Muscle layer of duodenum (tissue), 2 donors: Measurements from ENCODE around the gene GRAMD2A.

Experiments used
- H3K27ac ChIP-seq: one replicate; pipeline ENCODE4 v1.7.0; 2013; ENCODE audit warnings: mild to moderate bottlenecking, low read length
- H3K27me3 ChIP-seq: one replicate; pipeline ENCODE4 v1.7.0; 2013; ENCODE audit warnings: low read depth, mild to moderate bottlenecking, control low read depth, low read length
- H3K36me3 ChIP-seq, 2 donors: one replicate each; pipeline ENCODE4 v1.7.0; 2013; ENCODE audit warnings: low read length in 2 of 2, control low read depth in 1 of 2, mild to moderate bottlenecking in 1 of 2; ENCODE audit not compliant: insufficient read depth in 2 of 2, control insufficient read depth in 1 of 2
- H3K4me1 ChIP-seq, 2 donors: one replicate each; pipeline ENCODE4 v1.7.0; 2013; ENCODE audit warnings: low read length in 2 of 2, mild to moderate bottlenecking in 2 of 2, control low read depth in 1 of 2, moderate library complexity in 1 of 2; ENCODE audit not compliant: insufficient read depth in 2 of 2, control insufficient read depth in 1 of 2
- H3K4me3 ChIP-seq, 2 donors: one replicate each; pipeline ENCODE4 v1.7.0; 2013; ENCODE audit warnings: low read length in 2 of 2, low read depth in 1 of 2, mild to moderate bottlenecking in 1 of 2
- H3K9me3 ChIP-seq, 2 donors: one replicate each; pipeline ENCODE4 v1.7.0; 2013; ENCODE audit warnings: low read length in 2 of 2, control low read depth in 1 of 2, mild to moderate bottlenecking in 1 of 2; ENCODE audit not compliant: control insufficient read depth in 1 of 2
- donor health status: healthy.

GRAMD2A gene

DNA sequence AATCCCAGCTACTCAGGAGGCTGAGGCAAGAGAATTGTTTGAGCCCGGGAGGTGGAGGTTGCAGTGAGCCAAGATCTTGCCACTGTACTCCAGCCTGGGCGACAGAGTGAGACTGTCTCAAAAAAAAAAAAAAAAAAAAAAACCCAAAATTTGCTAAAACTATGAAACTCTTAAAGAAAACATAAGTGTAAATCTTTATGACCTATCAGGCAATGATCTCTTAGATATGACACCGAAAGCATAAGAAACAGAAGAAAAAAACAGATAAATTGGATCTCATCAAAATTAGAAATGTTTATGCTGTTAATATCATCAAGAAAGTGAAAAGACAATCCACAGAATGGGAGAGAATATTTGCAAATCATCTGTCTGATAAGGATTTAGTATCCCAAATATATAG is 15.3 kb downstream of the GRAMD2A start:
- H3K9me3 ChIP-seq, result no peaks in the 10 kb centered on the region
- H3K4me3 ChIP-seq, result no peak overlapping the region
- peaks cover 0 to 16% of the 10 kb centered on the region in 2 donors for H3K4me1 ChIP-seq
- H3K27ac ChIP-seq, result no peak overlapping the region
- no peaks in the 10 kb centered on the region for H3K36me3 ChIP-seq
- H3K27me3 ChIP-seq, result peaks cover 7% of the 10 kb centered on the region

GRCh38 chr15:72180761-72181324 is 16.7 kb downstream of the GRAMD2A start:
- H3K4me3 ChIP-seq, result no peak overlapping the region

GRCh38 chr15:72179950-72180581 is 17.5 kb downstream of the GRAMD2A start:
- Histone ChIP-seq H3K4me3 (no peak overlapping the region), H3K9me3 (no peaks in the 10 kb centered on the region), H3K27ac (no peak overlapping the region), H3K36me3 (no peaks in the 10 kb centered on the region), H3K27me3 (peaks cover 7% of the 10 kb centered on the region), H3K4me1 (peaks cover 0 to 16% of the 10 kb centered on the region in 2 donors)

More at GRCh38 chr15:72180761-72181324, 16.7 kb downstream of the GRAMD2A start:
- peaks cover 7% of the 10 kb centered on the region for H3K27me3 ChIP-seq
- H3K36me3 ChIP-seq, result no peaks in the 10 kb centered on the region
- peaks cover 0 to 16% of the 10 kb centered on the region in 2 donors for H3K4me1 ChIP-seq
- no peak overlapping the region for H3K27ac ChIP-seq
- H3K9me3 ChIP-seq, result no peaks in the 10 kb centered on the region

DNA sequence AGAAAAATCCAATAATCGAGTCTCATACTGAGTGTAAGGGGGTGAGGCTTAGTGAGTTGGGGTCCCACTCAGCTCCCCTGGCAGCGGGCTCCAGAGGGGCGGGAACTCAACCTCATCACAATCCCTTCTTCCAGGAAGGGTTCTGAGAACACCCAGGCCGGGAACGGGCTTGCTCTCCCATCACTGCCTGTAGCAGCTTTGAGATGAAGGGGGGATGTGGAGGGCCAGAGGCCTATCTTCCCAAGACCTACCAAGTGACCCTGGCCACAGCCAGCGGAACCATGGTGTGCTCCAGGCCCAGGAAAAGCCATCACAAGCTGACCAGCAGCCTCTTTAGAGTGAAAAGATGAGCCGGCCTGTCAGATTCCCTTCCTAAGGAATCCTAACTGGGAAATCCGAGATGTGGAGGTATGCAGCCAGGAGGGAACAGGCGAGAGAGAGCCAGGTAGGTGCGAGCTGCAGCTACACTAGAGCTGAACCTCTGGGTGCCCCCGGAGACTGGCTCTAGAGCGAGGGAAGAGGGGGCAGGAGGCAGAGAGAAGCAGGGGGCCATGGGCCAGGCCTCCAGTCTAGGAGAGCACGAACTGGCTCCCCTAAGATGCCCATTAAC is 18.5 kb downstream of the GRAMD2A start:
- no peaks in the 10 kb centered on the region for H3K9me3 ChIP-seq
- H3K27me3 ChIP-seq, result no peaks in the 10 kb centered on the region
- no peak overlapping the region for H3K4me3 ChIP-seq
- H3K27ac ChIP-seq, result no peak overlapping the region
- H3K4me1 ChIP-seq, result peaks cover 0 to 11% of the 10 kb centered on the region in 2 donors
- H3K36me3 ChIP-seq, result no peaks in the 10 kb centered on the region

DNA sequence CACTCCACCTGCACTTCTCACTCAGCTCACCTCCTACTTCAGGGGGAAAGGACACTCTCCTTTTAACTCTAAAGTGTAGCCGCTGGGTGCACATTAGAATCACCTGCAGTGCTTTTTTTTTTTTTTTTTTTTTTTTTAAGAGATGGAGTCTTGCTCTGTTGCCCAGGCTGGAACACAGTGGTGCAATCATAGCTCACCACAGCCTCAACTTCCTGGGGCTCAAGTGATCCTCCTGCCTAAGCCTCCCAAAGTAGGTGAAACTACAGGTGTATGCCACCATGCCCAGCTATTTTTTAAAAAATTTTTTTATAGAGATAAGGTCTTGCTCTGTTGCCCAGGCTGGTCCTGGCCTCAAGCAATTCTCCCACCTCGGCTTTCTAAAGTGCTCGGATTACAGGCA is 20.8 kb downstream of the GRAMD2A start:
- H3K9me3 ChIP-seq, result no peaks in the 10 kb centered on the region
- no peaks in the 10 kb centered on the region for H3K36me3 ChIP-seq
- H3K4me3 ChIP-seq, result no peak overlapping the region
- H3K27me3 ChIP-seq, result no peaks in the 10 kb centered on the region
- peaks cover 0 to 7% of the 10 kb centered on the region in 2 donors for H3K4me1 ChIP-seq
- H3K27ac ChIP-seq, result no peak overlapping the region

GRCh38 chr15:72176159-72176558 is 21.4 kb downstream of the GRAMD2A start:
- Histone ChIP-seq H3K27me3 (no peaks in the 10 kb centered on the region), H3K9me3 (no peaks in the 10 kb centered on the region), H3K4me3 (no peak overlapping the region), H3K4me1 (peaks cover 0 to 7% of the 10 kb centered on the region in 2 donors), H3K36me3 (no peaks in the 10 kb centered on the region), H3K27ac (no peak overlapping the region)

GRCh38 chr15:72175186-72176044 is 22.2 kb downstream of the GRAMD2A start:
- no peak overlapping the region for H3K4me3 ChIP-seq
- H3K9me3 ChIP-seq, result no peaks in the 10 kb centered on the region
- peaks cover 0 to 7% of the 10 kb centered on the region in 2 donors for H3K4me1 ChIP-seq
- no peaks in the 10 kb centered on the region for H3K36me3 ChIP-seq
- H3K27ac ChIP-seq, result no peak overlapping the region
- no peaks in the 10 kb centered on the region for H3K27me3 ChIP-seq

- no peaks in the 10 kb centered on the region for H3K36me3 ChIP-seq
- H3K4me3 ChIP-seq, result no peak overlapping the region
- no peaks in the 10 kb centered on the region for H3K27me3 ChIP-seq
- H3K4me1 ChIP-seq, result peaks cover 0 to 5% of the 10 kb centered on the region in 2 donors
- no peaks in the 10 kb centered on the region for H3K9me3 ChIP-seq
- no peak overlapping the region for H3K27ac ChIP-seq
These were observed 22.9 kb downstream of the GRAMD2A start for GRCh38 chr15:72174551-72175165.

DNA sequence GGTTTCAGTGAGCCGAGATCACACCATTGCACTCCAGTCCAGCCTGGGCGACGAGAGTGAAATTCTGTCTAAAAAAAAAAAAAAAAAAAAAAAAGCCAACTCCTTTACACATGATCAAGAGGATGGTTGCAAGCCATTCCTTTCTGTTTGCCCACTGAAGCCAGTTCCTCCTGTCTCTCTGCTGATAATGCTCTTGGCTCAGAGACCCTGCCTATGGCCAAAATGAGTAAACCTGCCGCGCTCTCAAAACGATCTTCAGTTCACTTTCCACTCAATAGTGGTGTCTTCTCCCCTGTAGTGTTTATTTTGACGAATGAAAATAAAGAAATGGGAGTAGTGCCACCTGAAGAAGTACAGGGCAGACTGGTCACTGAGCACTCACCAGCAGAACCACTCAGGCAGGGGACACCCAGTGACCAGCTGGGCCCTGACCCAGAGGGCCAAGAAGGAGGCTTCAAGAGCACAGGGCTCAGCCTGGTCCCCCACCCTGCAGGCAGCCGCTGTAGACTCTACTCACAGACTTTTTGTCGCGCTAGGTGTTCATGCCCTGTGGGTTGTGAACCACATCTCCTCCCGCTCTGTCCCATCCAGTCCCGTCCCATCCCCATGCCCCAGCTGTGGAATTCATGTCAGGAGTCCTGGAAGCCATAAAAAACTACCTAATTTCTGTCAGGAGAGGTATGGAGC is 23.6 kb downstream of the GRAMD2A start:
- Histone ChIP-seq H3K4me3 (no peak overlapping the region), H3K4me1 (no peaks in the 10 kb centered on the region), H3K27ac (no peak overlapping the region), H3K27me3 (no peaks in the 10 kb centered on the region), H3K9me3 (no peaks in the 10 kb centered on the region), H3K36me3 (no peaks in the 10 kb centered on the region)

- no peak overlapping the region for H3K4me3 ChIP-seq
- no peaks in the 10 kb centered on the region for H3K9me3 ChIP-seq
- H3K36me3 ChIP-seq, result no peaks in the 10 kb centered on the region
- H3K27me3 ChIP-seq, result no peaks in the 10 kb centered on the region
- H3K4me1 ChIP-seq, result no peaks in the 10 kb centered on the region
- H3K27ac ChIP-seq, result no peak overlapping the region
These were observed 24.2 kb downstream of the GRAMD2A start for GRCh38 chr15:72173401-72173800.
